BE2C (cell line): ENCODE measurements around the gene AP5Z1.

Experiments
- DNase-seq: peaks from one replicate; pipeline ENCODE4 v3.0.0-alpha.2; 2020
- H3K27me3 ChIP-seq: fragments of 250-450 bp; sonication (Bioruptor Pico); 2 replicates; pipeline ENCODE4 v1.5.1; 2020; ENCODE audit warnings: mild to moderate bottlenecking
- H3K36me3 ChIP-seq: fragments of 250-450 bp; sonication (Bioruptor Pico); 2 replicates; pipeline ENCODE4 v1.5.1; 2020; ENCODE audit warnings: mild to moderate bottlenecking
- H3K4me1 ChIP-seq: fragments of 250-450 bp; sonication (Bioruptor Pico); 2 replicates; pipeline ENCODE4 v1.5.1; 2020
- H3K4me3 ChIP-seq: 2 replicates; pipeline ENCODE4 v1.5.1; 2011; ENCODE audit warnings: low read depth, low read length
- H3K9me3 ChIP-seq: fragments of 250-450 bp; sonication (Bioruptor Pico); 2 replicates; pipeline ENCODE4 v1.5.1; 2020
- CTCF ChIP-seq: IDR thresholded peaks from 2 replicates; pipeline ENCODE4 v1.5.1; 2012; ENCODE audit warnings: mild to moderate bottlenecking, low read depth, low read length

Gene AP5Z1

DNA sequence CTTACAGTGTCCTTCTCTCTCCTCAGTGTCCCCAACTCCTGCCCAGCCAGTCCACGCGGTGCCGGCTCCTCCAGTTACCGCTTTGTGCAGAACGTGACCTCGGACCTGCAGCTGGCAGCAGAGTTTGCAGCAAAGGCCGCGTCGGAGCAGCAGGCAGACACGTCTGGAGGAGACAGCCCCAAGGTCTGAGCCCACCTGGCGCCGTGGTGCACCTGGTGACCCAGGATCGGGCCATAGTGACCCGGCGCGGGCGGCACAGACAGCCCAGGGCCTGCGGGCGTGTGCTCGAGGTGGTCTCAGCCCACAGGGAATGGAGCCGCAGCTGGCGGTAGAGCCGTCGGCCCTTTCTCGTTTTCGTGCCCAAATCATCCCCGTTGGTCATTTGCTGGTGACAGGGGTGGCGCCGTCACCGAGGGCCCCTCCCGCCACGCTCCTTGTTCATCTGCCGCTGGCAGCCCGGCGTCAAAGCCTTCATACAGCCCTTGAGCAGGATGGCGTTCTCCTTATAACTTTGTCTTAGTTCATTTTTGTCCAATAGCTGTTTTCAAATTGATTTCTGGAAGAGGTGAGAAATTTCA is 20.9 kb upstream of the AP5Z1 start:
- H3K4me1 ChIP-seq = no peaks in the 10 kb centered on the region
- H3K36me3 ChIP-seq = peaks cover 56% of the 10 kb centered on the region

GRCh38 chr7:4755045-4755444 is 20.4 kb upstream of the AP5Z1 start:
- H3K36me3 ChIP-seq = peaks cover 55% of the 10 kb centered on the region
- H3K4me1 ChIP-seq = no peaks in the 10 kb centered on the region
- H3K9me3 ChIP-seq = no peaks in the 10 kb centered on the region
- no peaks in the 10 kb centered on the region for H3K27me3 ChIP-seq
- no peak for TF ChIP-seq CTCF
- no peak for DNase-seq
- H3K4me3 ChIP-seq = no peak overlapping the region

More for the DNA sequence above, 20.9 kb upstream of the AP5Z1 start:
- DNase-seq = no peak
- Histone ChIP-seq H3K4me3 (no peak overlapping the region), H3K9me3 (no peaks in the 10 kb centered on the region), H3K27me3 (no peaks in the 10 kb centered on the region)
- TF ChIP-seq CTCF = no peak

DNA sequence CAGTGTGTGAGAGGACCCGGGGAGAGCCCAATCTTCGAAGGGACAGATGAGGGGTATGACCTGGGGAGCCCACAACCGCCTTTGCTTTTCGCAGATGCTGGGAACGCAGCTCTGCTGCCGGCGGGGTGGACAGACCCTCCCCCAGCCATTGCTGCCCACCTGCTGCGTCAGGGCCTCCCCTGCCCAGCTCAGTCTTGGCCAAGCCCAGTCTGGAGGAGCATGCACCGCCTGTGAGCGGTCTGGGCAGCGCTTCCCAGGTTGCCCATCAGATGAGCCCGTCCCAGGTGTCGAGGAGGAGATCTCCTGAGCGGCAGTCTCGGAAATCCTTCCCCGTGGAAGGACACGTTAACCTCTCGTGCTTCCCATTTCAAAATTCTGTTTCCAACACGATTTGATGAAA is 17.3 kb upstream of the AP5Z1 start:
- Histone ChIP-seq H3K27me3 (no peaks in the 10 kb centered on the region), H3K36me3 (peaks cover 84% of the 10 kb centered on the region), H3K9me3 (no peaks in the 10 kb centered on the region), H3K4me3 (no peak overlapping the region), H3K4me1 (no peaks in the 10 kb centered on the region)
- no peak for DNase-seq
- no peak for TF ChIP-seq CTCF

DNA sequence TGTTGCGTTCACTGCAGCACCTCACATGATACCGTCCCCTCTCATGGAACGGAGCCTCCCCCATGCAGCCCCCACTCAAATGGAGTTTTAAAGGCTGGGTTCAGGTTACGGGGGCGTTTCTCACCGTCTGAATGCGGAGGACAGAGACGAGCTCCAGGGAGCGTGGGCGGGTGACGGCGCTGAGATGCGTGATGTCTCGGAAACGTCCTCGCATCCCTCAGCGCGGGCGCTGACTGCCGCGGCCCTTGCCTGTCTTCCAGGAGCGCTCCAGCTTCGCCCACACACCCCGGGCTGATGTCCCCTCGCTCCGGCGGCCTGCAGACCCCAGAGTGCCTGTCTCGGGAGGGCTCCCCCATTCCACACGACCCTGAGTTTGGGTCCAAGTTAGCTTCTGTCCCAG is 16.6 kb upstream of the AP5Z1 start:
- peaks cover 87% of the 10 kb centered on the region for H3K36me3 ChIP-seq
- no peaks in the 10 kb centered on the region for H3K27me3 ChIP-seq
- H3K4me3 ChIP-seq = no peak overlapping the region
- no peaks in the 10 kb centered on the region for H3K4me1 ChIP-seq
- no peaks in the 10 kb centered on the region for H3K9me3 ChIP-seq
- no peak for TF ChIP-seq CTCF
- no peak for DNase-seq

- Histone ChIP-seq H3K36me3 (peaks cover 88% of the 10 kb centered on the region), H3K4me1 (no peaks in the 10 kb centered on the region), H3K4me3 (no peak overlapping the region), H3K27me3 (no peaks in the 10 kb centered on the region), H3K9me3 (no peaks in the 10 kb centered on the region)
- no peak for TF ChIP-seq CTCF
- DNase-seq = no peak
These were observed 16.2 kb upstream of the AP5Z1 start for GRCh38 chr7:4759211-4759610.

- no peak for TF ChIP-seq CTCF
- Histone ChIP-seq H3K4me1 (no peaks in the 10 kb centered on the region), H3K4me3 (no peak overlapping the region), H3K9me3 (no peaks in the 10 kb centered on the region), H3K36me3 (peaks cover 75% of the 10 kb centered on the region), H3K27me3 (no peaks in the 10 kb centered on the region)
- DNase-seq = no peak
These were observed 14.5 kb upstream of the AP5Z1 start for GRCh38 chr7:4760952-4761351.
